T-helper 2 cell treated with Interferon-gamma antibody and Interleukin-4, amounts not matched to agents 100 ng/mL and 5 ng/mL, for 36 hours (primary cell): ENCODE measurements around the gene WDR35. TPM values are rescaled to one million over a fixed set of nuclear protein-coding genes. Genes with fewer than 3 reads are reported as not detected.
"Not testable (repeated sequence)": the region's sequence is repeated elsewhere in the genome, so short reads cannot be mapped to it uniquely, and the experiment has no call there.

Source experiments
- intact Hi-C: fragments of 100-400 bp; cut with micrococcal nuclease; formaldehyde crosslinking; loops from one replicate; pipeline ENCODE4 v1.15.1; 2023
- total RNA-seq: library from RNA; stranded (reverse); gene quantifications from 2 replicates; pipeline ENCODE4 v1.2.3, GENCODE V29; 2022

WDR35 gene
- total RNA-seq, 1 donor from 2014 or later = 3.6 TPM

- intact Hi-C loops = no loop called here
Observed at GRCh38 chr2:19944205-19944845, 45.6 kb downstream of the WDR35 start.

- intact Hi-C loops = no loop called here
Observed at GRCh38 chr2:19943189-19943588, 46.7 kb downstream of the WDR35 start.

GRCh38 chr2:19942199-19942598 is 47.7 kb downstream of the WDR35 start:
- intact Hi-C loops = no loop called here

GRCh38 chr2:19937004-19937403 is 52.9 kb downstream of the WDR35 start:
- intact Hi-C loops = no loop called here

- intact Hi-C loops = no loop called here
Observed at GRCh38 chr2:19936203-19936602, 53.7 kb downstream of the WDR35 start.

- intact Hi-C loops = no loop called here
Observed at GRCh38 chr2:19933351-19933981, 56.4 kb downstream of the WDR35 start.

GRCh38 chr2:19932928-19933327 is 57.0 kb downstream of the WDR35 start:
- intact Hi-C loops = no loop called here

- intact Hi-C loops = no loop called here
Observed at GRCh38 chr2:19929226-19929625, 60.7 kb downstream of the WDR35 start.

GRCh38 chr2:19927816-19928215 is 62.1 kb downstream of the WDR35 start:
- intact Hi-C loops = not testable (repeated sequence)

- intact Hi-C loops = not testable (repeated sequence)
Observed at GRCh38 chr2:19924526-19924925, 65.4 kb downstream of the WDR35 start.

- intact Hi-C loops = not testable (repeated sequence)
Observed at GRCh38 chr2:19922188-19922587, 67.7 kb downstream of the WDR35 start.

GRCh38 chr2:19916385-19916950 is 73.4 kb downstream of the WDR35 start:
- intact Hi-C loops = no loop called here

- intact Hi-C loops = no loop called here
Observed at GRCh38 chr2:19914266-19914975, 75.5 kb downstream of the WDR35 start.

- intact Hi-C loops = no loop called here
Observed at GRCh38 chr2:19911808-19912509, 77.9 kb downstream of the WDR35 start.

- intact Hi-C loops = loop anchor here (1.0 to 10.0 kb wide), 4 partner anchors 34 to 923 kb away; partner anchors contain the start of genes LDAH and WDR35
Observed at GRCh38 chr2:19902216-19902740, 87.6 kb downstream of the WDR35 start.

GRCh38 chr2:19901442-19902215 is 88.3 kb downstream of the WDR35 start, which contains the start of gene TTC32:
TSS of gene TTC32 (minus strand) at chr2:19901983. CDS start at chr2:19901854, 129 bp downstream.
- intact Hi-C loops = loop anchor here (1.0 to 10.0 kb wide), 7 partner anchors 33 to 1341 kb away; partner anchors contain the start of genes HS1BP3, LAPTM4A, LDAH and RDH14

GRCh38 chr2:19900931-19901441 is 88.9 kb downstream of the WDR35 start:
- intact Hi-C loops = loop anchor here (1.0 to 10.0 kb wide), 6 partner anchors 9 to 1341 kb away; partner anchors contain the start of genes HS1BP3, LAPTM4A, LDAH and RDH14

GRCh38 chr2:19899985-19900930 is 89.6 kb downstream of the WDR35 start:
- intact Hi-C loops = loop anchor here (1.0 to 10.0 kb wide), 4 partner anchors 8 to 925 kb away; partner anchors contain the start of genes HS1BP3 and LDAH
